HG03457 (cell line): Measurements from ENCODE around the gene PHB1.

Experiments
- ATAC-seq: cut with Tn5 transposase; IDR thresholded peaks from one replicate; pipeline ENCODE4 v1.9.1; 2021; ENCODE audit warnings: moderate number of reproducible peaks; ENCODE audit not compliant: unreplicated experiment

PHB1 gene

DNA sequence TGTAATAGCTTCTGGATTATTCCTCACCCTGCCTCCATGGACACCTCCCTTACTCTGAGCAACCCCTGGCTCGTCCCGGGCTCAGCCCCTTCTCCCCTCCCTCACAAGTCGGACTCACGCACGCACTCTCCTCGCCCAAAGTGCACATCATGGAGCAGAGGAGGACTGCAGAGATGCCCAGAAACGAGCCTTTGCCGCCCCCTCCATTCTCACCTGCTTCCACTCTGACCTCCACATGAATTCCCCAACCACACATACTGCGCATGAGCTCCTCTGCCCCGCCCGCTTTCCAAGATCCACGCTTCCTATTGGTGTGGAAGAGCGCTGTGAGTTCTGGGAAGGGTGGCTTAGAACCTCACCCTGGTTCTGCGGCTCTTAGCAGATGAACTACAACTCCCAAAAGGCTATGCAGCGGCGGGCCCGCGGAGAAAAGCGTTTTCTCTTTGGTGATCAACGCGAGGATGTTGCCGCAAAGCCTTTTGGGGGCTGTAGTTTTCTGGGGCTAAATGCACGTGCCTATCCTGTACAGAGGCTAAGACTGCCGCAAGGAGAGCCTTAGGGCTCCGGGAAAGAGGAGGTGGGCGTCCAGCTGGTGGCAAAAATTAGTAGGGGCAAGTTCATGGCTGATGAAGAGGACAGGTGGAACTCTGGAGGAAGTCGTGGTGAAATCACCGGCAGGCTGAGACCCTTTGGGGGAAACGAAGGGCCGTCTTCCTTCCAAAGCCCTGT lies at the start of gene PHB1:
TSS of gene PHB1 (minus strand) at position 261 of the 729 bp plus-strand sequence. CDS start 1,618 bp downstream, outside the sequence.
- ATAC-seq, result peak; percentile 94

DNA sequence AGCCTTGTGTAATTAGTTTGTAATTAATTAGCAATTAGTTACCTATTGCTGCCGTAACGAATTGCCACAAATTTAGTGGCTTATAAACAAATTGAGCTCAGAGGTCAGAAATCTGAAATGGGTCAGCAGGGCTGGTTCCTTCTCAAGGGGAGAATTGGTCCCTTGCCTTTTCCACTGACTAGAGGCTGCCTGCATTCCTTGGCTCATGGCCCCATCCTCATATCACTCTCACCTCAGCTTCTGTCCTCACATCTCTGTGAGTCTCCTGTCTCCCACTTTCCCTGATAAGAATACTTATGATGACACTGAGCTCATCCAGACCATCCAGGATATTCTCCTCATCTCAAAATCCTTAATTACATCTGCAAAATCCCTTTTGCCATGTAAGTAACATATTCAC lies 49.4 kb upstream of the PHB1 start:
- no peak for ATAC-seq

DNA sequence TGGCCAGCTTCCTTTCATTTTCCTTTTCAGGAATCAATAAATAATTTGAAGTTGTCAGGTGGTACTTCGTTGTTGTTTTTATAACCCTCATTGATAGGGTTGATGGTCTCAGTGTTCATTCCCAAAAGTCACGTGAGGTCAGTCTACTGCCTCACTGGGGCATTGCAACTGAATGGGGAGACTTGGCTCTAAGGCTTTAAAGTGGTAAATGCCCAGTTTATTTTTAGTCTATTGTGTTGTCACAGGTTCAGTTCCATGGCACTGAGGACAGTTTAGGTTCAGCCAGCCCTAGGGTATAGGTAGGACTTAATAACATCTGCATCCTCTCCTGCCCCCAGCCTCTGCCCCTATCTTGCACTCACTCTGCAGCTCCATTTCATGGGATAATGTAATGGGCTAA lies 46.9 kb upstream of the PHB1 start:
- no peak for ATAC-seq

DNA sequence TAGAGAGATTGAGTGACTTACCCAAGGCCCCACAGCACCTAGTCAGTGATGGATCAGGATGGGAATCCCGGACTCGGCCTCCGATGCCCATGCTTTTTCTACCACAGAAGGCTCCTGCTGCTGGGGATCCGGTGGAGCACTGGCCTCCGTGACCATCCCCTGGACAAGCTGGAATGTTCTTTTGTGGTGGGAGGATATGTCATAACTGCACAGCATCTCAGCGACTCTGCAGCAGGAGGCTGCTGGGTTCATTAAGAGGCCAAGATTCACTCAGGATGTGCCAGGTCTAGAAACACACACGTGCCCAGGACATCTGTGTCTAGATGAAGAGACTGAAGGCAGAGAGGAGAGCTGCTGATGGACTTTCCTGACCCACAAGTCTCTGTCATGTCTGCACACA lies 45.7 kb upstream of the PHB1 start:
- ATAC-seq, result no peak

DNA sequence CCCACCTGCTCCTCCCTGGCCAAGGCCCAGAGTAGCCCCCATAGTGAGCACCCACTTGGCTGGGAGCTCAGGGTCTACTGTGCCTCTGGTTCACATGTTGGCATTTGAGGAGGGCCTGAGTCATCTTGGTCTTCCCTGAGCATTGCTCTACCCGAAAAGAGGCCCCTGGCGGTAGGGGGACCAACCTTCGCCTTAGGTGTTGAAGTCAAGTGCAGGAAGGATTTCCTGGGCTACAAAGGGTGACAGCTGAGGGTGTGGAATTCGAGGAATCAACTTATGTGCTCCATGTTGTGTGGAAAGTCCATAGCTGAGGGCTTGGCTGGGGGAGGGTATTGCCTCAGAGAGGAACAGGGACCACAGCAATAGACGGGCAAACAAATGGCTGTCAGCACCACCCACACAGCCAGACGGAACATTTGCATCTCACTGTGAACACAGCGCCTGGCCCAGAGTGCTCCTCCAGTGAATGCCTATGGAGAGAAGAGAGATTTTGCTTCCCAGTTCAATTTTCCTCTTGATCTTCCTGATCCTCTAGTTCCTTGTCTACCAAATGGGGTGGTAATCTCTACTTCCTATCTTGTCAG lies 44.8 kb upstream of the PHB1 start:
- no peak for ATAC-seq

DNA sequence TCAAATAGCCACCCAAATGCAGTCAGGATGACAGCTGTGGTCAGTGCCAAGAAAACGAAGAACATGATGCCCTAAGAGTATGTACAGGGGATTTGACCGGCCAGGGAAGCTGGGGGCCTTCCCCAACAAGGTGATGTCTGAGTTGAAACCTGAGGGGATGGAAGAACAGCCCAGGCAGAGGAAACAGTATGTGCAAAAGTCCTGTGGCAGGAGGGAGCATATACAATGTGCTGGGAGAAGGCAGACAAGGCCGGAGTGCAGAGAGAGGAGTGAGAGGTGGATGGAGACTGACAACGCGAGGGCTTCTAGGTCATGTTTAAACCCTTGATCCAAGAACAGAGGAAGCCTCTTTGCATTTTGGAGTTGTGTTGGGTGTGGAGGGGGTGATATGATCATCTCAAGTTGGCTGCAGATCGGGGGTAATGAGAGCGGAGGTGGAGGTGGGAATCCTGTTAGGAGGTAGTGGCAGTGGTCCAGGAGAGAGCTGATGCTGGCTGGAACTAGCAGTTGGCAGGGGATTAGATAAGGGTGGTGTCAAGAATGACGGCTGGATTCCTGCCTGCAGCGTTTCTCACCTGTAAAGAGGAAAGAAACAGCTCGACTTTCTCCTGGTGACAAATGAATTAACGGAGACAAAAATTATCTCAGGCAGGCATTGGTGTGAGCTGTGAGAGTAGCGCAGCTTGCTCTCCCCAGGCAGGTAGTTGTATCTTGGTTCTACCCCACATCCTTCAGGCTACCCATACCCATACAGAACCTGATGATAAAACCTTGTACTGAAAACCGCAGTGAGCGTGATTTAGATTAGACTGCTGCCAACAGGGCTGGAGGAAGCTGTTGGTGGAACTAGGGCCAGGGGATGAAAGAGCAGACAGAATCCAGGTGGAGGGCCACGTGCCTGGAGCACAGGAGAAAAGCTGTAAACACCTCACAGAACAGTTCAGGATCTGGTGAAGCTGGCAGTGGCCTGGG lies 43.2 kb upstream of the PHB1 start:
- ATAC-seq, result no peak

DNA sequence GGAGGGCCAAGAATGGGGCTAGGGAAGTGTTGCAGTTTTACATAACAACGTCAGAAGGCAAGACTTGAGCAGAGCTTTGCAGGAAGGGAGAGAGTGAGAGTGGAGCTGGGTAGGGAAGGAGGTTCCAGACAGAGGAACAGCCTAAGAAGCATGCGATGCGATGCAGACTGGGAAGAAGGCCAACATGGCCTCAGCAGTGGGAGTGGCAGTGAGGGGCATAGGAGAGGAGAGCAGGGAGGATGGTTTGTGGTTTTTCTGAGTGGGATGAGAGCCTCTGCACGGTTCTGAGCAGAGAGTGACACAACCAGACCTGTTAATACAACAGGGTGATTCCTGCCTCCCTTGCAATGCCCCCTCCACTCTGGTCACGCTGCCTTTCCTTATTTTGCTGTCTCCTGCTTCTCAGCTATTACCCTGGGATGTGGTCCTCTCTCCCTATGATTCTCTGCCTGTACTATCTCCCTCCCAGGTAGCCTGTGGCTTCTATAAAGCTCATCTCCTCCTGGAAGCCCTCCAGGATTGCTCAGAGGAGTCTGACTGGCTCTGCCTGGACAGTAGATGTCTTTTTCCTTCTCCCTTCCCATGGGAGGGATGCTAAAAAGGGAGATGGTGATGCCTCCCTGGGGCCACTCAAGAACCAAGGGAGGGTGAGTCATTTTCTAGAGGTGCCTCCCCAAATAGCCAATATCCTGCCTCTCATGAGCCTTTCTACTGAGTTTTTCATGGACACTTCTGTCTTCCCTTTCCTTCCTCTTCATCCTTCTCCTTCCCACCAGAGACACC lies 41.7 kb upstream of the PHB1 start:
- ATAC-seq, result no peak

DNA sequence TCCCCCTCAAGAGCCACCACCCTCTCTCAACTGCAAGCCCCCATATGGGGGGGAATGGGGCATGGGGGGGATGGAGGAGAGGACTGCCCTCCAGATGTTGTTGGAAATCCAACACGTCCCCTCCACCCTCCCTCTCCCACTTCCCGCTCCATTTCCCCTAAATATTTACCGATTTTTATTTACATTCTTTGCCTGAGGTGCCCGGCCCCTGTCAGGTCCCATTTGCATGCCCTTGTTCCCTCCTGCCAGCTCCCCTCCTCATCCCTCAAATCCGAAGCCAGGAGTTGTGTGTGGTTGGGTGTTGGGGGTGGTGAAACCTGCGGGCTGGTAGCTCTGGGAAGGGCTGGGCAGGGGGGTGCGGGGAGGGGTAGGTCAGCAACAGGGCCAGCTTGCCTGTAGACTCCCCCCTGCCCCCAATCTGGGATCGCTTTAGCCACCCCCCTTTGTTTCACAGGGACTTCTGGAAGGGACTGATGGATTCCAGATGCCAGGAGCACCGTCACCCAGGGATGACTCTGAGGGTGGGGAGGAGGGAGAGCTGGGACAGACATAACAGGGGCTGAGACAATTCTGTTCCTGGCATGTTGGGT lies 40.7 kb upstream of the PHB1 start:
- no peak for ATAC-seq

DNA sequence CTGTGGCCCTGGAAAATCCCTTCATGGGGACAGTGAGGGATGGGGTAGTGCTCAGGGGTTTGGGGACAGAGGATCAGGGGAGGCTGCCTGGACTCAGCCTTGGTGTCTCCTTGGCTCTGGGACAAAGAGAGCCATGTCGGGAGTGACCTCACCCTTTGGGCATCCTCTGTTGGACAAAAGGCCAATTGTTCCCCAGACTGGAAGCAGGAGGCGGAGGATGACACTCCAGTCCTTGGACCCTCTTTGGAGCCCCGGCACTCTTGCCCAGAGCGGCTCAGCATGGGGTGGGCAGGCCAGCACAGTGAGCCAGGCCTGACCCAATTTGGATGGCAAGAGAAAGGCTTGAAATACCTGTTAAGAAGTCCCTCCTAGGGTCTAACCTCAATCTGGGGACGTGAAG lies 39.4 kb upstream of the PHB1 start:
- no peak for ATAC-seq

DNA sequence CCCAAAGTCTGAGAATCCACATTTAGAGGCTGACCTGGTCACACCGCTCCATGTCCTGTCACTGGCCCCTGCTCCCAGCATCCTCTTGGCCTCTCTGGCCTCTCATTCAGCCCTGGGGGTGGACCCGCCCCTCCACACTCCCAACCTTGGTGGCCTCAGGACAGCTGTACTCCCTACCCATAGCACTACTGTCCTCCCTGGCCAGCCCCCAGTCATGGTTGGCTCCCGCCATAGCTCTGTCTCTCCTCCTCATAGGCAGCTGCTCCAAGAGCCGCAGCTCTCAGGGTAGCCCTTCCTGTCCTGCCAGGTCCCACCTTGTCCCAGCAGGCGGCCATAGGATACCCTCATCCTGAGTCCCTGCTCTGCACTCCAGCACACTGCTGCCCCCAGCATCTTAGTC lies 38.0 kb upstream of the PHB1 start:
- ATAC-seq, result no peak

DNA sequence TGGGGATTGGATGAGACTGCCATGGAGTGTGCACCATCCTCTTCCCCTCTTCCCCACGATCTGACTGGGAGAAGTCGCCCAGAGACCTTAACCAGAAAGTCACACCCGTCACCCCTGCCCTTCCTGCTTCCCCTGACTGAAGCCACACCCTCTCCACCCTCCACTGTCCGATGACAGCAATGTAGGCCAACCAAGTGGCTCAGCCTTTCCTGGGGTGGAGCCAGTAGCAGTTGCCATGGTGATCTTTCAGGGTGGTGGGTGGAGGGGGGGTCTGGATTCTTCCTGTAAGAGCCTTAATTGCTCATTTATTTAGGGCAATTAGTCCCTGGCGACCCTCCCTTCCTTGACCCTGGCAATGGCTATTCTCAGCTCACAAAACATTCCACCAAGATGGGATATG lies 37.5 kb upstream of the PHB1 start:
- no peak for ATAC-seq

DNA sequence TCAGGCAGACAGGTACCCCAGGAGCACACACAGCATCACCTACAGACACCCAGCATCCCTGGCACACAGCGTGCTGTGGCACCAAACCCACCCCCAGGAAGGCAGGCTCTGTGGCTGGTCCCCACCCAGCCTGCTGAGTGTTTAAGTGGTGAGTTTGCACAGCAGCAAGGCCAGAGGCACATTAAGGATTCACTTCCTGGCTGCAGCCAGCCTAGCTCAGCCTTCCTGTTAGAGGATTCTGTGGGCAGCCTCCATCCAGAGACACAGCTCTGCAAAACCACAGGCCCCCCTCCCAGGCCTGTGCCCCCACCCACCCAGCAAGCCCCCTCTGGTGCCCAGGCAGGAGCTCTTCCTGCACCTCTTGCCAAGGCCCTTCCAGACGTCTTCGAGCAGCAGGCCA lies 36.1 kb upstream of the PHB1 start:
- no peak for ATAC-seq

DNA sequence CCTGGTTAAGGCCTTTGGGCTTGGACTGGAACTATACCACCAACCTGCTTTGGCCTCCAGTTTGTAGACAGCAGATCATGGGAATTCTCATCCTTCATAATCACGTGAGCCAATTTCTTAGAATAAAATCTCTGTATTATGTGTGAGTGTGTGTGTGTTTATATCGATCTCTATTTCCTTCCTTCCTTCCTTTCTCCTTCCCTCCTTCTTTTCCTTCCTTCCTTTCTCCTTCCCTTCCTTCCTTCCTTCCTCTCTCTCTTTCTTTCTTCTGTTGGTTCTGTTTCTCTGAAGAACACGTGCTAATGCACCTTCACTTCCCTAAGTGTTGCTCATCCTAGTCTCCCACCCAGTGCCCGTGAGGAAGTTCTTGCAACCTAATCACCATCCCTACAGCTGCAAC lies 35.5 kb upstream of the PHB1 start:
- no peak for ATAC-seq

DNA sequence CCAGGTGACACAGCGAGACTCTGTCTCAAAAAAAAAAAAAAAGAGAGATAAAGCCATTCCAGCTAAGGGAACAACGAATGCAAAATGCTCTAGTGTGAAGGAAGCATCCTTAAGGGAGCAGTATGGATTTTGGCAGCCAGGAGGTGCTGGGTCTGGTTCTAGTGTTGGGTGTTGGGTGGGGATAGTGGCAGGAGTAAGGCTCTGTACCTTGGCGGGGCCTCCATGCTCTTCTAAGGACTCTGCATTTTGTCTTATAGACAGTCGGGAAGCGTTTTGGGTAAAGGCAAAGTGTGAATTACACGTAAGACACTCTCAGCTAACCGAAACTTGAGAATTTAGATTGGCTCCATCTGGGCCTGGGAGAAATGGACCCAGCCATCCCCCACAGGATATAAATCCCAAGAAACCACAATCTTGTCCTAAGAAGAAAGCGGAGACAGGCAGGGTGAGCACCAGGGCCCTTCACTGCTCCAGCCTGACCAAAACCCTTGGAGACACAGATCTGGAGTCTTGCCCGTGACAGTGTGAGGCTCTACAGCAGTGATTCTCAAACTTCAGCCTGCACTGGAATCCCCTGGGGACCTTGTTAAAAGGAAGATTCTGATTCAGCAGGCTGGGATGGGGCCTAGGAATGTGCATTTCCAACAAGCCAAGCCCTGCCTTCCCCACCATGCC lies 33.1 kb upstream of the PHB1 start:
- ATAC-seq, result no peak

DNA sequence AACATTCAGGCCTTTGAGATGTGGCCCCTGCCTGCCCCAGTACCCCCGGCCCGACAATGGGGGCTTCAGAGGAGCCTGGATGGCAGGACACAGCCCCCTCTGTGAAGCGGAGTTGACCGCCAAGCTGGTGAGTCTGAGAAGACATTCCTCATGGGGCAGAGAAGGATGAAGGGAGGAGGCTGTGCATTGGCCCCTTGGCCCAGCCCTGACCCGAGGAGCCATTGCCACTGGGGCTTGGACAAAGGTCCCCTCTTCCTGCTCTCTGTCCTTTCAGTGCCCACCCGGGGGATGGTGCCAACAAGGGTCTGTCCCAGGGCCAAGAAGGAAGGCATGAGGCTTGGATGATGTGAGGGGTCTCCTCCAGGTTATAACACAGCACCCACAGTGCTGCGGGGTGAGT lies 30.9 kb upstream of the PHB1 start:
- no peak for ATAC-seq

DNA sequence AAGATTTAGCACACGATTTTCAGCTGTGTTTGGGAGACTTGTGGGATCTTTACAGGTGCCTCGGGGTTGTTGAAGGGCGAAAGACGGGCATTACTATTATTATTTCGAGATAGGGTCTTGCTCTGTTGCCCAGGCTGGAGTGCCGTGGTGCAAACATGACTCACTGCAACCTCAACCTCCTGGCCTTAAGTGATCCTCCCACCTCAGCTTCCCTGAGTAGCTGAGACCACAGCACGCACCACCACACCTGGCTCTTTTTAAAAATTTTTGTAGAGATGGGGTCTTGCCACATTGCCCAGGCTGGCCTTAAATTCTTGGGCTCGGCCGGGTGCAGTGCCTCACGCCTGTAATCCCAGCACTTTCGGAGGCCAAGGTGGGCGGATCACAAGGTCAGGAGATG lies 29.7 kb upstream of the PHB1 start:
- ATAC-seq, result no peak

DNA sequence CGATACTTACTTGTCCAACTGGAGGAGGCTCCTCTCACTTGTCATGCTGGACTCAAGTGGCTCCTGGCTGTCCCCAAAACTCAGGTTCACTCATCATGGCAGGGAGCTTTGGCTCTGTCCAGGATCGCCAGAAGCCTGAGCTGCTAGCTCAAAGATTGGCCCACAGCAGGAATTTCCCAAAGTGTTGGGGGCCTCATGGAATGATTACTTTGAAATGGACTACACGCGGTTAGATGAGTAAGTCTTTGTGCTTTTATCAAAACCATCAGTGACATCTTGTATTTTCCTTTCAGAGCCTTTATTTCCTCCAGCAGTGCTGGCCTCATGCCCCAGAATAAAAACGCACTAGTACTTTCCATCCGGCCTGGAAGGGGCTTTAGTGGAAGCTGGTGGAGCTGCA lies 29.2 kb upstream of the PHB1 start:
- ATAC-seq, result no peak

DNA sequence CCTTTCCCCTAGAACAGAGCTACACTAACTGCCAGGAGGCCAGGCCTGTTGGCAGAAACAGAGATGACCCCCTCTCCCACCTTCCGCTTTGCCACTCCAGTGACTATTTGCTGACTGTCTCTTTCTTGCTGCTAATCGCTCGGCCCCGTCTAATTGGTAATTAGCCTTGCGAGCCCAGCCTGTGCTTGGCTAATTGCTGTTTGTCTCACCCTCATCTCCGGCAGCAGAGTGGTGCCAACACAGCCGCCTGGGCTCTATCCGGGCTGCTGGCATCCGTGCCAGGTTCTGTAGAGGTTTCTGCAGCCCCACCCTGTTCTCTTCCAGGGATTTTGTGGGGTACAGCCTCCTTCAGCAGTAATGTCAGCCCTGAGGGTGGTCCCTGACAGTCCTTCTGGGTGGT lies 27.4 kb upstream of the PHB1 start:
- no peak for ATAC-seq

DNA sequence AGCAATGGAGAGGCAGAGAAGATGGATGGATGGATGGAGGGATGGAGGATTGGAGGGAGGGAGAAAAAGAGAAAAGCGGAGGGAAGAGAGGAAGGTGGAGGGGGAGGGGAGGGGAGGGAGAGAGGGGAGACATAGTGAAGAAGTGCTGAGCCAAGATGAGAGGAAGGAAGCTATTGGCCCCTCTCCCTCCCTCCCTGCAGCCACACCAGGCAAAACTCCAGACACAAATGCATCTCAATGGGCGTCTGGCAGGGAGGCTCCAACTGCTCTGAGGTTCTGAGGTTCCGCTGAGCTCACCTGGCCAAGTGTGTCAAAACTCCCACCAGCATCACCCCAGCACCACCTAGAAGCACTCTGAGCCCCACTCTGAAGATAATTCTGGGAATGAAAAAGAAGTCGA lies 26.9 kb upstream of the PHB1 start:
- no peak for ATAC-seq

DNA sequence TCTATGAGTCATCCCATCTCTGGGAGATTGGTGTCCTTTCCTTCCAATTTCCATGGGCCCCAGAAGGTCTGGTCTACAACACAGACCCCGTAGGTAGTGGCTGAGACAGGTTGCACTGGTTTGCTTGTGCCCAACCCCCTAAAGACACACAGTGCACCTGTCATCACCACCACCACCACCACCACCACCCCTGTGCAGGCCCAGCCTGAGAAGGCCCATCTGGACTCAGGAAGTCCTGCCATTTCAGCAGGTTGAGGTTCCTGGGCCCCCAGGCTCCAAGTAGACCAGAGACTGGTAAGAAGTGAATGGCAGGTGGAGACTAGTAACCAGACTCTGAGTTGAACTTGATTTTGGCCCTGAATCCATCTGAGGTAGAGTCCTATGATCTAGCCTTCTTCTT lies 25.9 kb upstream of the PHB1 start:
- ATAC-seq, result no peak
